CD4-positive, alpha-beta T cell treated with Interleukin-12 subunit alpha and Interleukin-12 subunit beta, for 1 hour (primary cell): Measurements from ENCODE around the gene BUB1.
"Not testable (repeated sequence)": the region's sequence is repeated elsewhere in the genome, so short reads cannot be mapped to it uniquely, and the experiment has no call there.

Source experiments
- DNase-seq: peaks from one replicate; pipeline ENCODE4 v3.0.0-alpha.2; 2020

Gene BUB1

DNA sequence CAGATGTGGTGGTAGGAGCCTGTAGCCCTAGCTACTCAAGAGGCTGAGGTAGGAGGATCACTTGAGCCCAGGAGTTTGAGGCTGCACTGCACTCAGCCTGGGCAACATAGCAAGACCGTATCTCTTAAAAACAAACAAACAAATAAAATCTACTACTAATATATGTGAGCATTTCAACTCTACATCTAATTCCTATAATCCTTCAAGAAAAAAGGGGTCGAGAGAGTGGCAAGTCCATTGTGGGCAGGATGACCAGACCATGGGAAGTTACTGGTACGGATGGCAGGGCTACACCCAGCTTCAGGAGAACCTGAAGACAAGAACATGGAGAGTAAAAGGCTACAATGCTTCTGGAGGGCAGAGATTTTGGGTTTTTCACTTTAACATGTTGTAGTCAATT is 24.0 kb downstream of the BUB1 start:
- DNase-seq: no peak

GRCh38 chr2:110650346-110650745 is 27.5 kb downstream of the BUB1 start:
- no peak for DNase-seq

GRCh38 chr2:110647777-110648176 is 30.1 kb downstream of the BUB1 start:
- no peak for DNase-seq

- DNase-seq: no peak
These were observed 32.2 kb downstream of the BUB1 start for GRCh38 chr2:110645616-110646015.

GRCh38 chr2:110644357-110644756 is 33.5 kb downstream of the BUB1 start:
- DNase-seq: no peak

DNA sequence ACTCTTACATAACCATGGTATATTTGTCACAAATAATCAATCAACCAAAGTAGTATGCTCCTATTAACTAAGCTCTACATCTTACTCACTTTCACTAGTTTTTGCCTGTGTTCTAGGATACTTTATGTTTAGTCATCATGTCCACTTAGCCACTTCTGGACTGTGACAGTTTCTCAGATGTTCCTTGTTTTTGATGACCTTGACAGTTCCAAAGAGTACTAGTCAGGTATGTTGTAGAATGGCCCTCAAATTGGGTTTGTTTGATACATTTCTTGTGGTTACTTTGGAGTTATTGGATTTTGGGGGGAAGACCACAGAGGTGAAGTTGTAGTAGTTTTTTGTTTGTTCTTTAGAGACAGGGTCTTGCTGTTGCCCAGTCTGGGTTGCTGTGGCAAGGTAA is 35.5 kb downstream of the BUB1 start:
- DNase-seq: no peak

DNA sequence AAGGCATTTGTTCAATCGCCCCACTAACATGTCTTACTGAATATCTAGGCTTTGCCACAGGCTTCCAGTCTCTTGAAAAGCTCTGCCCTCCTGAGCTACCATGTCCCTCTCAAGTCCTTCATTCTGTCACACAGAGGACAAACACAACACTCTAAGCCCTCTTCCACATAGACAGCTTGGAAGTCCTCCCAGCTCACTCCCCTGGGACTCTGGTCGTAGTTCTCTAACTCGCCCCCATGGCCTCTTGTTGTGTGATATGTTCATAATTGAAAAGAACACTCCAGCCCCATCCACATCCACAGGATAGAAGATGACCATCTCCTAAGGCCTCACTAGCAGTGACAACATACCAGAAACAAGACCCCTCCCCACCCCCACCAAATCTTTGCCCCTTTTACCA is 37.9 kb downstream of the BUB1 start:
- DNase-seq: no peak

GRCh38 chr2:110638952-110639695 is 38.7 kb downstream of the BUB1 start:
- DNase-seq: no peak

DNA sequence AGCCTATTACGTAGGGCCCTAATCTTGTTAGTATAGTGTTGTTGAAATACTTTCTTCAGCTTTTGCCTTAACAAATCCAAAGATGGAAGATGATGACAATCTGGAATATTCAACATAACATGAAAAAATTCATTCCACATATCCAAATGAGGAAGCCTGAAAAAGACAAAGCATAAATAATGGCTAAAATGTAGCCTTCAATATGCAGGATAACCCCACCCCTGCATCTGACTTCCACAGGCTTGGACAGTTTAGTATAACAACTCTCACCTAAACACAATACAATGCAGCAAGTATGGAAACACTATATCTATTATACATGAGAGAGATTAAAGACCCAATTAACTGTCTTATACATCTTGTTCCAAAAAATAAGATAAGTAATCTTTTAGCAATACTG is 39.9 kb downstream of the BUB1 start:
- no peak for DNase-seq

DNA sequence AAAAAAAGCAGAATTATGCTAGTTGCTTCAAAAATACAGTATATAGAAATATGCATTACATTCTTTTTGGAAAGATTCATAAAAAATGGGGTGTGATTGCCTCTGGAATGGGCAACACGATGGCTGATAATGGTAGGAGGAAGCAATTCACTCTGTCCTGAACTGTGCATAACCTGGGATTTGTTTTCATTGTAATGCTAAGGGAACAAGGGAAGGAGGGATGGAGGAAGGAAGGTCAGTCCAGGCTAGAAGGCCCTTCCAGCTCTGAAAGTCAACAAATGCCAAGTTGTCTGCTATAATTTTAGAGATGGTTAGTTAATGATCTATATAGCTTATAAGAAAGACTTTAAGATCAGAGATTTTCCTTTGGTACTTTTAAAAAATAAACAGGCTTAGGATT is 40.8 kb downstream of the BUB1 start:
- no peak for DNase-seq

- DNase-seq: not testable (repeated sequence)
These were observed 41.8 kb downstream of the BUB1 start for GRCh38 chr2:110635949-110636628.

DNA sequence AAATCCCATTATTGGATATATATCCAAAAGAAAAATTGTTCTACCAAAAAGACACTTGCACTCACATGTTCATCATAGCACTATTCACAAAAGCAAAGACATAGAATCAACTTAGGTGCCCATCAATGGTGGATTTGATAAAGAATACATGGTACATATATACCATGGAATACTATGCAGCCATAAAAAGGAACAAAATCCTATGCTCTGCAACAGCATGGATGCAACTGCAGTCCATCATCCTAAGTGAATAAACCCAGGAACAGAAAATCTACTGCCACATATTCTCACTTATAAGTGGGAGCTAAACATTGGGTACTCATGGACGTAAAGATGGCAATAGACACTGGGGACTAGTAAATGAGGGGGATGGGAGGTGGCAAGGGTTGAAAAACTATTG is 50.5 kb downstream of the BUB1 start:
- not testable (repeated sequence) for DNase-seq

GRCh38 chr2:110619326-110619939 is 58.4 kb downstream of the BUB1 start:
- DNase-seq: not testable (repeated sequence)

DNA sequence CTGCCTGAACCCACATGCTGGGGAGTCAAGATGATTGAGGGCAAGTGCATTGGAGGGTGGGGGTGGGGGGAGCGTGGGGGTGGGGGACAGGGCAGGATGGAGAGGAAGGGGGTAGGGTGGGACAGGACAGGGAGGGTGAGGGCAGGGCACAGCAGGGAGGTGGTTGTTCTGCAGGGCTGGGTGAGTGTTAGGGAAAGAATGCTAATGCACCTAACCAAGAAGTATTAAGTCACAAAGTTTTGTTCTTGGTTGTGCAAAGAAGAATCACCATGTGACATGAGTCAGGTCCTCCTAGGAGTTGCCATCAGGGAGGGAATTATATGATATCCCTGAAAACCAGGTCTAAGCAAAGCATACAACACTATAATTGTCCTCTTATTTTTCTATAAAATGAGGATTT is 63.9 kb downstream of the BUB1 start:
- not testable (repeated sequence) for DNase-seq

- DNase-seq: peak; percentile 28
These were observed 67.1 kb downstream of the BUB1 start for GRCh38 chr2:110610613-110611250.

GRCh38 chr2:110609843-110610612 is 67.8 kb downstream of the BUB1 start:
- peak; percentile 1 for DNase-seq

DNA sequence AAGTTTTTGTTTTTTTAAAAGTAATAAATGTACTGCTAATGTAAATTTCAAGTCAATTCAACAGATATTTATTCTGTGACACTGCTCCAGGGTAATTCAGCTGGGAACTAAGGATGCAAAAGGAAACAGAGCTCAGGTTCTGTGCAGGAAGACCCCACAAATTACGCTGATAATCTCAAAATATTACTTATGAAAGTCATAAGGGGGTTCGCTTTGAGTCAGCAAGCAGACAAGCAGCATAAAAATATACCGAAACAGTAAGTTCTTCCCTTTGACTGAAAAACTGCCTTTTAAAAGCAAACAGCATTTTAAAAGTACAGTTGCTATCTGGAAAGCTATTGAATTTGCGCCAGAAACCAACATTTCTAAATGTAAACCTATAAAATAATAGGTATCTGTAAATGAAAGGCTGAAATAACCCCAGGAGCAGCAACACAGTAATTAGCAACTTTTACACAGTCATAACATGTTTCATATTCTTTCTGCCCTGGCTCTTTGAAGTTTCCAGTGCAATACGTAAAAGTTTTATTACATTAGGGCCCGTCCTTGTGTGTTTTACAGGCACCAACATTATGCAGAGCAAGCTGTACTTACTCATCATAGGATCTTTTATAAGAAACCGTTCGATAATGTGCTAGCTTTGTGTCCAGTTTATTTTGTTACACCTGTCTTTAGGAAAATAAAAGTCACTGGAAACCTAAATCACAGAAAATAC is 68.9 kb downstream of the BUB1 start:
- DNase-seq: not testable (repeated sequence)

- DNase-seq: not testable (repeated sequence)
These were observed 72.8 kb downstream of the BUB1 start for GRCh38 chr2:110605057-110605456.

- not testable (repeated sequence) for DNase-seq
These were observed 73.8 kb downstream of the BUB1 start for GRCh38 chr2:110603917-110604591.

DNA sequence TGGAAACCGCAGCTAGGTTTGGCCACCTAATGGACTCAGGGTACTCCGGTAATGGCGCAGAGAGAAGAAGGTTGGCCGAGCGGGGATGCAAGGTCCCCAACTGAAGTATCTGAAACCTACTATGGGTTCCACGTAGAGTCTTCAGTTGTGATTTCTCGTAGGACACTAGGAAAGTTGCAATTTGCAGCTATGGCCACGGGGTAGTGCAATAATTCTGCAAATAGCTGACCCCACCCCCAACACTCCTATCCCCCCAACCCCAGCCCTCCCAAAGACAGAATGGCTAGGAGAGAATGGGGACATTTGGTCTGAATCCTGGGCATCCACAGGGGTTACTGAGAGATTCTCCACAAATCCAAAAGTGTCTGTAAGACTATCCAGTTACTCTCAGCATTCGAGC is 75.7 kb downstream of the BUB1 start:
- not testable (repeated sequence) for DNase-seq

- not testable (repeated sequence) for DNase-seq
These were observed 85.9 kb downstream of the BUB1 start for GRCh38 chr2:110591973-110592372.
